Hepatocyte (in vitro differentiated cells): ENCODE results near the gene SIRPG. TPM values are rescaled to one million over a fixed set of nuclear protein-coding genes. Genes with fewer than 3 reads are reported as not detected.

Experiments
- DNase-seq: peaks from one replicate; pipeline ENCODE4 v3.0.0-alpha.2; 2016; ENCODE audit warnings: low spot score
- H2AFZ ChIP-seq: fragments of 200-600 bp; sonication (generic); 2 replicates; pipeline ENCODE4 v1.6.0; 2016; ENCODE audit warnings: antibody characterized with exemption, mild to moderate bottlenecking
- H3K27ac ChIP-seq: fragments of 200-600 bp; sonication (generic); 2 replicates; pipeline ENCODE4 v1.5.1; 2016; ENCODE audit warnings: mild to moderate bottlenecking
- H3K27me3 ChIP-seq: fragments of 200-600 bp; sonication (generic); 2 replicates; pipeline ENCODE4 v1.6.1; 2016
- H3K36me3 ChIP-seq: fragments of 200-600 bp; sonication (generic); replicated peaks from 2 replicates; pipeline ENCODE4 v1.5.1; 2016; ENCODE audit warnings: low read depth; ENCODE audit not compliant: insufficient read depth
- H3K4me1 ChIP-seq: fragments of 200-600 bp; sonication (generic); 2 replicates; pipeline ENCODE4 v1.5.1; 2016; ENCODE audit warnings: mild to moderate bottlenecking, moderate library complexity; ENCODE audit not compliant: insufficient read depth
- H3K4me2 ChIP-seq: fragments of 200-600 bp; sonication (generic); 2 replicates; pipeline ENCODE4 v1.6.0; 2016
- H3K4me3 ChIP-seq: fragments of 200-600 bp; sonication (generic); 2 replicates; pipeline ENCODE4 v1.5.1; 2016; ENCODE audit warnings: mild to moderate bottlenecking
- H3K79me2 ChIP-seq: fragments of 200-600 bp; sonication (generic); 2 replicates; pipeline ENCODE4 v1.6.0; 2017; ENCODE audit warnings: mild to moderate bottlenecking
- H3K9me2 ChIP-seq: fragments of 200-600 bp; sonication (generic); replicated peaks from 2 replicates; pipeline ENCODE4 v1.6.0; 2017; ENCODE audit warnings: mild to moderate bottlenecking; ENCODE audit not compliant: insufficient read depth
- H3K9me3 ChIP-seq: fragments of 200-600 bp; sonication (generic); 2 replicates; pipeline ENCODE4 v1.5.1; 2016; ENCODE audit warnings: low read depth, mild to moderate bottlenecking
- H4K20me1 ChIP-seq: fragments of 200-600 bp; sonication (generic); 2 replicates; pipeline ENCODE4 v1.6.0; 2016; ENCODE audit warnings: mild to moderate bottlenecking; ENCODE audit not compliant: insufficient read depth, poor library complexity, severe bottlenecking
- EZH2 ChIP-seq: fragments of 200-600 bp; sonication (generic); IDR thresholded peaks from 2 replicates; pipeline ENCODE4 v1.6.1; 2016; ENCODE audit warnings: antibody characterized with exemption, mild to moderate bottlenecking, borderline replicate concordance
- EZH2phosphoT487 ChIP-seq: fragments of 200-600 bp; sonication (generic); IDR thresholded peaks from one replicate; pipeline ENCODE4 v1.6.1; 2018; ENCODE audit warnings: antibody characterized with exemption, mild to moderate bottlenecking, low read depth, moderate library complexity; ENCODE audit not compliant: unreplicated experiment, severe bottlenecking
- WGBS: methylation state at CpG from one replicate; pipeline ENCODE4 v1.1.6; 2016; ENCODE audit warnings: low lambda C conversion rate; ENCODE audit errors: missing lambda C conversion rate; 5-methylcytosine and 5-hydroxymethylcytosine counted together
- polyA plus RNA-seq: library from polyadenylated mRNA; unstranded; fragments of >200 nt; fragmentation: Nextera tagmentation; extraction: Ambion mirVana; gene quantifications from 2 replicates; pipeline ENCODE4 v1.2.1, GENCODE V29; 2016
- total RNA-seq: library from RNA; depleted of rRNA; stranded (reverse); fragments of >200 nt; gene quantifications from 2 replicates; pipeline ENCODE4 v1.2.3, GENCODE V29; 2014
- TF ChIP-seq, protein P1 (sequence below): fragments of 200-600 bp; sonication (generic); IDR thresholded peaks from 2 replicates; pipeline ENCODE4 v1.5.1; 2016; ENCODE audit warnings: antibody characterized with exemption, mild to moderate bottlenecking; ENCODE audit not compliant: poor library complexity

The SIRPG gene
- total and polyA plus RNA-seq, 2 experiments from 2014 or later, result not detected

DNA sequence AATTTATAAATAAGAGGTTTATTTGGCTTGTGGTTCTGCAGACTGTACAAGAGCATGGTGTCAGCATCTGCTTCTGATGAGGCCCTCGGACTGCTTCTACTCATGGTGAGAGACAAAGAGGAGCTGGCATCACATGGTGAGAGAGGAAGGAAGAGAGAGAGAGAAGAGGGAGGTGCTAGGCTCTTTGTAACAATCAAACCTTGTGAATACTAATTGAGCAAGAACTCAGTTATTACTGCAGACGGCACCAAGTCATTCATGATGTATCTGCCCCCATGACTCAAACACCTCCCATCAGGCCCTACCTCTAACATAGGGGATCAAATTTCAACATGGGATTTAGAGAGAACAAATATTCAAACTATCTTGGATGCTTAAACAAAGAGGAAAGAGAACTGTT is 6.3 kb upstream of the SIRPG start:
- H3K9me2 ChIP-seq, result no peaks in the 10 kb centered on the region
- H3K4me3 ChIP-seq, result no peak overlapping the region
- no peaks in the 10 kb centered on the region for H3K9me3 ChIP-seq
- H3K36me3 ChIP-seq, result no peaks in the 10 kb centered on the region
- no peak overlapping the region for H3K4me2 ChIP-seq
- no peaks in the 10 kb centered on the region for H3K4me1 ChIP-seq
- no peaks in the 10 kb centered on the region for H3K79me2 ChIP-seq
- no peak overlapping the region for H3K27ac ChIP-seq
- no peaks in the 10 kb centered on the region for H4K20me1 ChIP-seq
- DNase-seq, result no peak
- no peak overlapping the region for H2AFZ ChIP-seq
- peaks cover 6% of the 10 kb centered on the region for H3K27me3 ChIP-seq
- 54% methylated on average over 2 of the region's 2 CpGs for WGBS
- TF ChIP-seq, protein P1, sequence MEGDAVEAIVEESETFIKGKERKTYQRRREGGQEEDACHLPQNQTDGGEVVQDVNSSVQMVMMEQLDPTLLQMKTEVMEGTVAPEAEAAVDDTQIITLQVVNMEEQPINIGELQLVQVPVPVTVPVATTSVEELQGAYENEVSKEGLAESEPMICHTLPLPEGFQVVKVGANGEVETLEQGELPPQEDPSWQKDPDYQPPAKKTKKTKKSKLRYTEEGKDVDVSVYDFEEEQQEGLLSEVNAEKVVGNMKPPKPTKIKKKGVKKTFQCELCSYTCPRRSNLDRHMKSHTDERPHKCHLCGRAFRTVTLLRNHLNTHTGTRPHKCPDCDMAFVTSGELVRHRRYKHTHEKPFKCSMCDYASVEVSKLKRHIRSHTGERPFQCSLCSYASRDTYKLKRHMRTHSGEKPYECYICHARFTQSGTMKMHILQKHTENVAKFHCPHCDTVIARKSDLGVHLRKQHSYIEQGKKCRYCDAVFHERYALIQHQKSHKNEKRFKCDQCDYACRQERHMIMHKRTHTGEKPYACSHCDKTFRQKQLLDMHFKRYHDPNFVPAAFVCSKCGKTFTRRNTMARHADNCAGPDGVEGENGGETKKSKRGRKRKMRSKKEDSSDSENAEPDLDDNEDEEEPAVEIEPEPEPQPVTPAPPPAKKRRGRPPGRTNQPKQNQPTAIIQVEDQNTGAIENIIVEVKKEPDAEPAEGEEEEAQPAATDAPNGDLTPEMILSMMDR, result no peak

- Histone ChIP-seq H2AFZ (no peak overlapping the region), H3K36me3 (no peaks in the 10 kb centered on the region), H3K9me3 (no peaks in the 10 kb centered on the region), H3K27me3 (peaks cover 12% of the 10 kb centered on the region), H3K4me2 (no peak overlapping the region), H4K20me1 (no peaks in the 10 kb centered on the region), H3K27ac (no peak overlapping the region), H3K79me2 (no peaks in the 10 kb centered on the region), H3K4me1 (no peaks in the 10 kb centered on the region), H3K9me2 (no peaks in the 10 kb centered on the region), H3K4me3 (no peak overlapping the region)
- no peak for TF ChIP-seq EZH2
- DNase-seq, result no peak
- WGBS, result 59% methylated on average over 2 of the region's 2 CpGs
Measured at GRCh38 chr20:1661542-1662299, 4.1 kb upstream of the SIRPG start.

- Histone ChIP-seq H3K9me2 (no peaks in the 10 kb centered on the region), H3K4me3 (no peak overlapping the region), H3K36me3 (no peaks in the 10 kb centered on the region), H2AFZ (no peak overlapping the region), H3K27ac (no peak overlapping the region), H3K4me2 (no peak overlapping the region), H4K20me1 (no peaks in the 10 kb centered on the region), H3K79me2 (no peaks in the 10 kb centered on the region), H3K27me3 (peaks cover 12% of the 10 kb centered on the region), H3K4me1 (no peaks in the 10 kb centered on the region), H3K9me3 (no peaks in the 10 kb centered on the region)
- 36% methylated on average over 2 of the region's 2 CpGs for WGBS
- DNase-seq, result no peak
- TF ChIP-seq EZH2phosphoT487, result no peak
- TF ChIP-seq EZH2, result no peak
- TF ChIP-seq, protein P1, result no peak
Measured at GRCh38 chr20:1660246-1660645, 2.7 kb upstream of the SIRPG start.

GRCh38 chr20:1656844-1657243 is 735 bp downstream of the SIRPG start:
- no peak overlapping the region for H3K4me3 ChIP-seq

More at GRCh38 chr20:1656844-1657243, 735 bp downstream of the SIRPG start:
- no peak overlapping the region for H3K27ac ChIP-seq
- no peak for DNase-seq
- H4K20me1 ChIP-seq, result no peaks in the 10 kb centered on the region
- H3K4me2 ChIP-seq, result no peak overlapping the region
- H3K9me3 ChIP-seq, result no peaks in the 10 kb centered on the region
- H3K4me1 ChIP-seq, result no peaks in the 10 kb centered on the region
- no peaks in the 10 kb centered on the region for H3K79me2 ChIP-seq
- no peak overlapping the region for H2AFZ ChIP-seq
- H3K36me3 ChIP-seq, result no peaks in the 10 kb centered on the region
- TF ChIP-seq EZH2 (no peak), EZH2phosphoT487 (no peak)
- TF ChIP-seq, protein P1, result no peak
- 92% methylated on average over 5 of the region's 5 CpGs for WGBS
- H3K27me3 ChIP-seq, result peaks cover 12% of the 10 kb centered on the region
- no peaks in the 10 kb centered on the region for H3K9me2 ChIP-seq
